Pancreas (tissue), 10 donors: Measurements from ENCODE around the gene OBSL1. TPM values are rescaled to one million over a fixed set of nuclear protein-coding genes. Genes with fewer than 3 reads are reported as not detected.

Experiments
- ATAC-seq, 4 donors: fragments of 200-7000 bp; cut with Tn5 transposase; one replicate each; pipeline versions ENCODE4 v1.8.0 to v1.9.1; 2020; ENCODE audit warnings: mild to moderate bottlenecking in 4 of 4, moderate library complexity in 4 of 4
- DNase-seq, 6 donors: peaks; one replicate each; pipeline ENCODE4 v3.0.0-alpha.2; 2020
- FAIRE-seq: peaks from 2 replicates; lab custom pipeline; 2012; peaks lifted over from hg19 to GRCh38; lab: Jason Lieb, UNC
- H3K27ac ChIP-seq, 4 donors: fragments of 200-600 bp; sonication (generic); 1 replicate in 3 of 4; 2 replicates in 1 of 4; pipeline versions ENCODE4 v1.5.0 to v1.8.0; 2020
- H3K27me3 ChIP-seq, 4 donors: fragments of 200-600 bp; one replicate each; pipeline ENCODE4 v1.8.0; 2021
- H3K36me3 ChIP-seq, 3 donors: fragments of 200-600 bp; sonication (generic) in 1 of 3; one replicate each; pipeline versions ENCODE4 v1.5.0 to v1.8.0; 2020 to 2021
- H3K4me1 ChIP-seq, 3 donors: fragments of 200-600 bp; one replicate each; pipeline ENCODE4 v1.8.0; 2021
- H3K4me3 ChIP-seq, 4 donors: fragments of 200-600 bp; sonication (generic) in 2 of 4; one replicate each; pipeline versions ENCODE4 v1.5.0 to v1.8.0; 2020 to 2021
- H3K9me3 ChIP-seq, 4 donors: fragments of 200-600 bp; one replicate each; pipeline ENCODE4 v1.8.0; 2021
- CTCF ChIP-seq, 4 donors: fragments of 200-600 bp; sonication (generic) in 3 of 4; IDR thresholded peaks; one replicate each; pipeline versions ENCODE4 v1.5.0 to v1.8.0; 2021; ENCODE audit warnings: antibody characterized with exemption in 4 of 4
- WGBS, 2 donors: extraction: QIAGEN DNeasy Blood & Tissue Kit; methylation state at CpG; one replicate each; pipeline ENCODE4 v1.1.7; 2013; 5-methylcytosine and 5-hydroxymethylcytosine counted together
- intact Hi-C, 3 donors: fragments of 100-400 bp; cut with DNase I; formaldehyde crosslinking; loops; one replicate each; pipeline versions ENCODE4 v1.11.1 to v1.14.2; 2022
- polyA plus RNA-seq, 2 donors: library from polyadenylated mRNA; stranded (reverse); fragments of 200-250 nt; gene quantifications; one replicate each; pipeline ENCODE4 v1.2.3, GENCODE V29; 2013
- total RNA-seq, 6 donors: library from RNA; stranded (reverse); fragmentation: NEBNext Ultra II Directional in 4 of 6; extraction: Animal tissue kit (Norgen Biotek cat#: 25700) in 4 of 6; gene quantifications; one replicate each; pipeline versions ENCODE4 v1.2.1 to v1.2.4, GENCODE V29; 2021 to 2023
- donor health status: healthy with polysubstance abuse.
- donor health status: DM: no; HTN: no; CAD: no; lungs with moderate emphysema.
- donor health status: DM: no; HTN: no; CAD: no.
- donor health status: control.
- donor health status: control.
- donor health status: Bipolar disorder and iron deficiency.
- donor health status: DM: yes; HTN: yes; CAD: no.
- donor health status: DM: no; HTN: no; CAD: no.
- donor health status: DM: no; HTN: no; CAD: no.
- donor health status: DM: yes; HTN: yes; CAD: no.

The OBSL1 gene
- total and polyA plus RNA-seq, 8 donors: 54.7 to 332 (median 74.0) TPM

- WGBS, 2 donors: 94 to 96% methylated on average over 6 of the region's 6 CpGs
- Histone ChIP-seq H3K4me3 (no peak overlapping the region), H3K9me3 (no peaks in the 10 kb centered on the region), H3K36me3 (peaks cover 0 to 14% (median 9%) of the 10 kb centered on the region in 3 donors), H3K27me3 (no peaks in the 10 kb centered on the region), H3K4me1 (peaks cover 4 to 8% (median 6%) of the 10 kb centered on the region in 3 donors), H3K27ac (no peak overlapping the region)
- FAIRE-seq (no peak), DNase-seq (no peak), ATAC-seq (no peak)
- intact Hi-C loops: no loop called here
- TF ChIP-seq CTCF (IDR thresholded peaks at IDR 0.05): no peak
Measured at GRCh38 chr2:219569041-219569440, 2.3 kb downstream of the OBSL1 start.

- no peaks in the 10 kb centered on the region for H3K27me3 ChIP-seq
- DNase-seq (peak in 2 of 6 donors; percentile 16 to 78), ATAC-seq (no peak), FAIRE-seq (no peak)
- intact Hi-C loops: no loop called here
- peaks cover 4 to 8% (median 6%) of the 10 kb centered on the region in 3 donors for H3K4me1 ChIP-seq
- peaks cover 0 to 14% (median 13%) of the 10 kb centered on the region in 3 donors for H3K36me3 ChIP-seq
- no peak for TF ChIP-seq CTCF (IDR thresholded peaks at IDR 0.05)
- WGBS, 2 donors: 91 to 94% methylated on average over 35 of the region's 35 CpGs
- H3K9me3 ChIP-seq: no peaks in the 10 kb centered on the region
- H3K4me3 ChIP-seq: no peak overlapping the region
- no peak overlapping the region for H3K27ac ChIP-seq
Measured at GRCh38 chr2:219567791-219568361, 3.5 kb downstream of the OBSL1 start.

GRCh38 chr2:219567131-219567530 is 4.2 kb downstream of the OBSL1 start:
- WGBS, 2 donors: 95 to 96% methylated on average over 18 of the region's 18 CpGs
- H3K36me3 ChIP-seq: peaks cover 0 to 14% (median 14%) of the 10 kb centered on the region in 3 donors
- H3K27ac ChIP-seq: no peak overlapping the region
- peak in 1 of 6 donors; percentile 64 for DNase-seq
- H3K27me3 ChIP-seq: no peaks in the 10 kb centered on the region
- intact Hi-C loops: no loop called here
- peaks cover under 1 to 8% (median 4%) of the 10 kb centered on the region in 3 donors for H3K4me1 ChIP-seq
- no peak for ATAC-seq
- no peak overlapping the region for H3K4me3 ChIP-seq
- H3K9me3 ChIP-seq: no peaks in the 10 kb centered on the region
- no peak for TF ChIP-seq CTCF (IDR thresholded peaks at IDR 0.05)
- FAIRE-seq: no peak

- Histone ChIP-seq H3K9me3 (no peaks in the 10 kb centered on the region), H3K27ac (no peak overlapping the region), H3K27me3 (no peaks in the 10 kb centered on the region), H3K4me3 (no peak overlapping the region), H3K4me1 (peaks cover 0 to 8% (median 4%) of the 10 kb centered on the region in 3 donors), H3K36me3 (peaks cover 0 to 14% (median 14%) of the 10 kb centered on the region in 3 donors)
- intact Hi-C loops: no loop called here
- WGBS, 2 donors: 89 to 93% methylated on average over 11 of the region's 11 CpGs
- no peak for TF ChIP-seq CTCF (IDR thresholded peaks at IDR 0.05)
- no peak for ATAC-seq
- no peak for DNase-seq
- FAIRE-seq: no peak
Measured at GRCh38 chr2:219566640-219567039, 4.7 kb downstream of the OBSL1 start.
